ENCODE measurements around the gene PTMA. TPM values are rescaled to one million over a fixed set of nuclear protein-coding genes. Genes with fewer than 3 reads are reported as not detected.

PTMA gene
- total RNA-seq, 3 donors from 2014 or later = 678 to 1,077 (median 956) TPM

DNA sequence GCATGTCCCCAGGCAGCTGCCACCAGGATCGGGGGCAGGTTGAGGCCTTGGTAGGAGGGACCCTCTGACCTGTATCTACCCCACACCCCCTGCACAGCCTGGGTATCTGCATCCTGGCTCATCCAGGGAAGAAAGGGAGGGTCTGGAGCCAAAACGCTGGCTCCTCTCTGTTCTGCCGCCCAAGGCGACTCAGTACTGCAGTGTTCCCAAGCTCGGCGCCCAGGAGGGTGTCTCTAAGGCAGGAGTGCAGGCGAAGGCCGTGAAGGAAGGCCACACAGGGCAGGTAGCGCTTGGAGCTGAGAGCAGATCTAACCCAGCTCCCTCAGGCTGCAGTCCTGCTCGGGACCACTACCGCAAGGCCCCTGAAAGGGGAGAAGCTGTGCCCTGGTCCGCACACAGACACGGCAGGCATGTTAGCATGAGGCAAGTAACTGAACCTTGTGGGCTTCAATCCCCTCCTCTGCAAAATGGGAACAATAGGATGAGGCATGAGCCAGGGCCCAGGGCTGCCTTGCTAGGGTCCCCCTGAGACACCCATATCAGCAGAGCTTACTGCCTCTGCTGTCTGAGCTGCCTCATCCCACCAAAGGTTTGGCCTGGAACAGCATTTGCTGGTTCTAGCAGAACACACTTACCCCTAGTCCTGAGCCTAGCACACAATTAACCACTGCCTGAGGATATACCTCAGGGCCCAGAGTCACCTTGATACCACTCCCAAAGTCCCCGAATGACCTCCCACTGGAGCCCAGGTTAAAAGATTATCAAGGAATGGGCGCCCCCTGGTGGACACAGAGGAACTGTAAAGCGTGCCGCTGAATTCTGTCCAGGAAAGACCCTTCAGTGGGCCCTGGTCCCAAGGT lies 6.5 kb downstream of the PTMA start:
- Histone ChIP-seq H3K9me3 (no peaks in the 10 kb centered on the region), H3K36me3 (no peaks in the 10 kb centered on the region), H3K27me3 (no peaks in the 10 kb centered on the region), H3K27ac (peak overlapping the region; percentile 62 to 85), H3K4me1 (peaks cover 0 to 13% of the 10 kb centered on the region in 2 donors), H3K4me3 (no peak overlapping the region)
- intact Hi-C loops (cut with DNase I; ENCODE audit: low total_unique reads) = loop anchor here (2.0 to 10.0 kb wide), 3 partner anchors 34 to 103 kb away; no protein-coding TSS in a partner anchor
- DNase-seq (ENCODE audit: low spot score in 2 of 2) = peak; percentile 38 to 72
- TF ChIP-seq POLR2A (IDR thresholded peaks at IDR 0.05) (no peak), POLR2AphosphoS5 (IDR thresholded peaks at IDR 0.05) (peak in 1 of 3 donors; percentile 14)
- TF ChIP-seq, protein P1, sequence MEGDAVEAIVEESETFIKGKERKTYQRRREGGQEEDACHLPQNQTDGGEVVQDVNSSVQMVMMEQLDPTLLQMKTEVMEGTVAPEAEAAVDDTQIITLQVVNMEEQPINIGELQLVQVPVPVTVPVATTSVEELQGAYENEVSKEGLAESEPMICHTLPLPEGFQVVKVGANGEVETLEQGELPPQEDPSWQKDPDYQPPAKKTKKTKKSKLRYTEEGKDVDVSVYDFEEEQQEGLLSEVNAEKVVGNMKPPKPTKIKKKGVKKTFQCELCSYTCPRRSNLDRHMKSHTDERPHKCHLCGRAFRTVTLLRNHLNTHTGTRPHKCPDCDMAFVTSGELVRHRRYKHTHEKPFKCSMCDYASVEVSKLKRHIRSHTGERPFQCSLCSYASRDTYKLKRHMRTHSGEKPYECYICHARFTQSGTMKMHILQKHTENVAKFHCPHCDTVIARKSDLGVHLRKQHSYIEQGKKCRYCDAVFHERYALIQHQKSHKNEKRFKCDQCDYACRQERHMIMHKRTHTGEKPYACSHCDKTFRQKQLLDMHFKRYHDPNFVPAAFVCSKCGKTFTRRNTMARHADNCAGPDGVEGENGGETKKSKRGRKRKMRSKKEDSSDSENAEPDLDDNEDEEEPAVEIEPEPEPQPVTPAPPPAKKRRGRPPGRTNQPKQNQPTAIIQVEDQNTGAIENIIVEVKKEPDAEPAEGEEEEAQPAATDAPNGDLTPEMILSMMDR (IDR thresholded peaks at IDR 0.05) = peak; percentile 80 to 94 (median 91)

- no peak for DNase-seq (ENCODE audit: low spot score in 2 of 2)
- peak overlapping the region in 1 of 2 donors; percentile 62 for H3K27ac ChIP-seq
- H3K9me3 ChIP-seq = no peaks in the 10 kb centered on the region
- H3K4me1 ChIP-seq = peaks cover 0 to 13% of the 10 kb centered on the region in 2 donors
- no peaks in the 10 kb centered on the region for H3K36me3 ChIP-seq
- TF ChIP-seq POLR2A (IDR thresholded peaks at IDR 0.05) (no peak), POLR2AphosphoS5 (IDR thresholded peaks at IDR 0.05) (no peak)
- TF ChIP-seq, protein P1 (IDR thresholded peaks at IDR 0.05) = peak in 2 of 3 donors; percentile 8 to 33
- intact Hi-C loops (cut with DNase I; ENCODE audit: low total_unique reads) = loop anchor here (2.0 to 10.0 kb wide), 2 partner anchors 35 to 51 kb away; no protein-coding TSS in a partner anchor
- H3K4me3 ChIP-seq = no peak overlapping the region
- H3K27me3 ChIP-seq = no peaks in the 10 kb centered on the region
Observed at GRCh38 chr2:231715499-231715837, 7.1 kb downstream of the PTMA start.

DNA sequence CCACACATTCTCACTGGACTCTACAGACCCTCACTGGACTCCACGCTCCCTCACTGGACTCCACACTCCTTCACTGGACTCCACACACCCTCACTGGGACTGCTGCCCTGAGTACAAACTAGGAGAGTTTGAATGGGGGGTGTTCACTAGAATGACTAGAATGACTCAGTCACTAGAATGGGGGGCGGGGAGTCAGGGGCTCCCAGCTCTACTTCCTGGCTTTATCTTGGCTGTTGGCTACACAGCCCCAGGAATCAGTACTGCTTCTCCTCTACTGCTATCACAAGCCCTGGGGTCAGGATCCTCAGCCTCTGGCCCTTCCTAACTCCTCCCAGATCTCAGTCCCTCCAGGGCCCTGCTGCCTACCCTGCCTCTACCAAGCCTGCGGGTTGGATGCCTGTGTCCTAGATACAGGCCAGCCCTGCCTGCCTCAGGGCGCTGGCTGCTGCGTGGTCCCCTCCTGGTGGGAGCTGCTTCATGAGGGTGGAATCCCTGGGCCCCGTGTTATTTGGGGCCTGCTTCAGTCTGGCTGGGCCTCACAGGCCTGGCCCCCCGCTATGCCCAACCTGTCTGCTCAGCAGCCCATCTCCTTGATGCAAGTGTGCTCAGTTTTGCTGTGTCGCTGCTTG lies 7.8 kb downstream of the PTMA start:
- no peak for TF ChIP-seq POLR2AphosphoS5 (IDR thresholded peaks at IDR 0.05)
- no peak for TF ChIP-seq POLR2A (IDR thresholded peaks at IDR 0.05)
- TF ChIP-seq, protein P1 (IDR thresholded peaks at IDR 0.05) = no peak
- Histone ChIP-seq H3K36me3 (no peaks in the 10 kb centered on the region), H3K4me3 (no peak overlapping the region), H3K27ac (peak overlapping the region in 1 of 2 donors; percentile 19), H3K27me3 (no peaks in the 10 kb centered on the region), H3K9me3 (no peaks in the 10 kb centered on the region), H3K4me1 (peaks cover 0 to 13% of the 10 kb centered on the region in 2 donors)
- no peak for DNase-seq (ENCODE audit: low spot score in 2 of 2)
- intact Hi-C loops (cut with DNase I; ENCODE audit: low total_unique reads) = loop anchor here (2.0 to 10.0 kb wide), 2 partner anchors 35 to 51 kb away; no protein-coding TSS in a partner anchor

DNA sequence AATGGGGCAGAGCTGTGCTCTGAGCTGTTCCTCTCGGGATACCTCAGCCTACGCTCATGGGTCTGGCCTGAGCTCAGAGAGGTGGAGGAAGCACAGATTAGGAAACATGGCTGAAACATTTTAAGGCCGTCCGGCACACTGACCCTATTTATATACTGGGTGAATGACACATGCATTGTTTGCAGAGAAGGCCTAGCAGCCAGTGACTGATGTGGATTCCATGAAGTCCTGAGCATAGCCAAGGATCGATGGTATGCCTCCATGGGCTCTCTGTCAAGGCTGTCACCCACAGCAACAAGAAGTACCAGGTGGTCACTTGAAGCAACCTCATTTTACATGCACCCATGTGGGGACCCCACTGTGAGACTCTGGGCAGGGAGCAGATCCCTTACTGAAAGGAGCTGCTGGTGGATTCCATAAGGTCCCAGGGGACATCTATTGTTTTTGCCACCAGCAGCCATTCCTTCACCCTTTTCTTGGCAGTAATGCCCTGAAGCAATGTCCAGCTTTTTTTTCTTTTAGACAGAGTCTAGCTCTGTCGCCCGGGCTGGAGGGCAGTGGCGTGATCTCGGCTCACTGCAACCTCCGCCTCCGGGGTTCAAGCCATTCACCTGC lies 8.4 kb downstream of the PTMA start:
- intact Hi-C loops (cut with DNase I; ENCODE audit: low total_unique reads) = loop anchor here (10.0 kb wide), 1 partner anchor 52 kb away; no protein-coding TSS in a partner anchor
- H3K27ac ChIP-seq = no peak overlapping the region
- DNase-seq (ENCODE audit: low spot score in 2 of 2) = no peak
- no peak overlapping the region for H3K4me3 ChIP-seq
- H3K27me3 ChIP-seq = no peaks in the 10 kb centered on the region
- H3K9me3 ChIP-seq = no peaks in the 10 kb centered on the region
- H3K4me1 ChIP-seq = peaks cover 0 to 11% of the 10 kb centered on the region in 2 donors
- TF ChIP-seq POLR2A (IDR thresholded peaks at IDR 0.05) = no peak
- no peak for TF ChIP-seq POLR2AphosphoS5 (IDR thresholded peaks at IDR 0.05)
- TF ChIP-seq, protein P1 (IDR thresholded peaks at IDR 0.05) = no peak
- no peaks in the 10 kb centered on the region for H3K36me3 ChIP-seq
